Measurements from ENCODE around the gene TOPBP1.

DNA sequence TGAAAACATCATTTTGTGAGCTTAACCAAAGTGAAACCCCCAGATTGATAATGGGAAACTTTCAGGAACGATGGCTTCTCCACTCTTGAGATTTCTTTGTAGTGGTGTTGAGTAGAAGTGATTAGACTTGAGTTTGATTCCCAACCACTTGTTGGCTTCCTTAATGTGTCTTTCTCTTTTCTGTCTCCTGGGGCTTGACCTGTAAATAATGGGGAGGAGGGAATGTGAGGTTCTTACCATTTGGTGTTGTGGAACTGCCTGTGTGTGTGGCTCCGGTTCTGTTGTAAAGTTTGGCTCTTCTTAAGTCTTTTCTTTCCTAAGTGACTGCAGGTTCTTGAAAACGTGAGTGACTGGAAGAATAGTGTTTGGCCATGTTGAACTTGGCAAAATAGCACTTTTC, 85.6 kb downstream of the TOPBP1 start:
- TF ChIP-seq, protein P1, sequence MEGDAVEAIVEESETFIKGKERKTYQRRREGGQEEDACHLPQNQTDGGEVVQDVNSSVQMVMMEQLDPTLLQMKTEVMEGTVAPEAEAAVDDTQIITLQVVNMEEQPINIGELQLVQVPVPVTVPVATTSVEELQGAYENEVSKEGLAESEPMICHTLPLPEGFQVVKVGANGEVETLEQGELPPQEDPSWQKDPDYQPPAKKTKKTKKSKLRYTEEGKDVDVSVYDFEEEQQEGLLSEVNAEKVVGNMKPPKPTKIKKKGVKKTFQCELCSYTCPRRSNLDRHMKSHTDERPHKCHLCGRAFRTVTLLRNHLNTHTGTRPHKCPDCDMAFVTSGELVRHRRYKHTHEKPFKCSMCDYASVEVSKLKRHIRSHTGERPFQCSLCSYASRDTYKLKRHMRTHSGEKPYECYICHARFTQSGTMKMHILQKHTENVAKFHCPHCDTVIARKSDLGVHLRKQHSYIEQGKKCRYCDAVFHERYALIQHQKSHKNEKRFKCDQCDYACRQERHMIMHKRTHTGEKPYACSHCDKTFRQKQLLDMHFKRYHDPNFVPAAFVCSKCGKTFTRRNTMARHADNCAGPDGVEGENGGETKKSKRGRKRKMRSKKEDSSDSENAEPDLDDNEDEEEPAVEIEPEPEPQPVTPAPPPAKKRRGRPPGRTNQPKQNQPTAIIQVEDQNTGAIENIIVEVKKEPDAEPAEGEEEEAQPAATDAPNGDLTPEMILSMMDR (IDR thresholded peaks at IDR 0.05): no peak
- TF ChIP-seq POLR2A (IDR thresholded peaks at IDR 0.05): peak in 1 of 3 donors; percentile 15
